IMR-90 (cell line): ENCODE data around the gene U2AF1.
"Not testable (repeated sequence)": the region's sequence is repeated elsewhere in the genome, so short reads cannot be mapped to it uniquely, and the experiment has no call there.

ENCODE experiments used
- BHLHE40 ChIP-seq: fragments of 150-350 bp; IDR thresholded peaks from 2 replicates; pipeline ENCODE4 v1.6.1; 2016; ENCODE audit warnings: mild to moderate bottlenecking, low read depth, low read length
- CEBPB ChIP-seq: IDR thresholded peaks from 2 replicates; pipeline ENCODE4 v1.6.1; 2012; ENCODE audit warnings: low read depth, low read length, improper control_type of control experiment
- CTCF ChIP-seq: conservative IDR thresholded peaks from 2 replicates; pipeline ENCODE4 v1.5.1; 2012; ENCODE audit warnings: mild to moderate bottlenecking, low read depth, low read length, improper control_type of control experiment
- FOS ChIP-seq: fragments of 150-350 bp; IDR thresholded peaks from 2 replicates; pipeline ENCODE4 v1.6.1; 2016; ENCODE audit warnings: low read depth, low read length
- MAFK ChIP-seq: IDR thresholded peaks from 2 replicates; pipeline ENCODE4 v1.6.1; 2012; ENCODE audit warnings: low read depth, low read length, improper control_type of control experiment
- POLR2A ChIP-seq: IDR thresholded peaks from 2 replicates; pipeline ENCODE4 v1.6.1; 2012; ENCODE audit warnings: mild to moderate bottlenecking, low read depth, low read length
- SMC3 ChIP-seq: fragments of 150-350 bp; IDR thresholded peaks from 2 replicates; pipeline ENCODE4 v1.6.1; 2016; ENCODE audit warnings: low read depth, mild to moderate bottlenecking, antibody characterized with exemption, low read length, moderate library complexity

GRCh38 chr21:43101676-43102075 is 5.7 kb downstream of the U2AF1 start:
- TF ChIP-seq CTCF, MAFK, POLR2A, CEBPB, SMC3, BHLHE40, FOS: not testable (repeated sequence)
